BLaER1 treated with 17β-estradiol and CSF1 and Interleukin-3, amounts not matched to agents 10 nM and 100 nM (cell line): ENCODE results near the gene GALNTL6.

ENCODE experiments used
- H3K27ac ChIP-seq, 11 experiments: shearing (Covaris generic); formaldehyde crosslinking; 2 replicates each; pipeline ENCODE4 v1.8.1; 2022
- H3K27me3 ChIP-seq, 11 experiments: shearing (Covaris generic); formaldehyde crosslinking; 2 replicates each; pipeline ENCODE4 v1.8.1; 2022
- H3K36me3 ChIP-seq, 11 experiments: shearing (Covaris generic); formaldehyde crosslinking; 2 replicates each; pipeline ENCODE4 v1.8.1; 2022
- H3K4me1 ChIP-seq, 10 experiments: shearing (Covaris generic); formaldehyde crosslinking; 2 replicates each; pipeline ENCODE4 v1.8.1; 2022
- H3K4me2 ChIP-seq, 11 experiments: shearing (Covaris generic); formaldehyde crosslinking; 2 replicates each; pipeline ENCODE4 v1.8.1; 2022
- H3K4me3 ChIP-seq, 10 experiments: shearing (Covaris generic); formaldehyde crosslinking; 2 replicates each; pipeline ENCODE4 v1.8.1; 2022
- H3K9ac ChIP-seq, 11 experiments: shearing (Covaris generic); formaldehyde crosslinking; 2 replicates each; pipeline ENCODE4 v1.8.1; 2022
- H3K9me3 ChIP-seq, 11 experiments: shearing (Covaris generic); formaldehyde crosslinking; replicated peaks in 1 of 11; 2 replicates each; pipeline ENCODE4 v1.8.1; 2022
- H4K20me1 ChIP-seq, 11 experiments: shearing (Covaris generic); formaldehyde crosslinking; 2 replicates each; pipeline ENCODE4 v1.8.1; 2022
- Cebpa-rat ChIP-seq, 11 experiments: shearing (Covaris generic); IDR thresholded peaks; 2 replicates each; pipeline ENCODE4 v1.8.1; 2022

GALNTL6 gene

GRCh38 chr4:172546782-172547181, 733.6 kb downstream of the GALNTL6 start:
- TF ChIP-seq Cebpa-rat (IDR thresholded peaks at IDR 0.05): no peak
- Histone ChIP-seq H3K4me3 (no peak overlapping the region), H3K4me1 (peaks cover 4 to 46% (median 20%) of the 10 kb centered on the region in 10 experiments; a peak in 16 of 20 replicates), H3K9ac (no peak overlapping the region; a peak in 1 of 22 replicates), H3K27ac (peak overlapping the region in 8 of 11 experiments; percentile 13 to 67 (median 45); a peak in 13 of 22 replicates), H3K36me3 (no peaks in the 10 kb centered on the region), H3K9me3 (peaks cover 2 to 16% (median 12%) of the 10 kb centered on the region in 11 experiments; a peak in 16 of 22 replicates), H3K4me2 (peak overlapping the region; percentile 39 to 78 (median 69); a peak in 20 of 22 replicates), H3K27me3 (no peaks in the 10 kb centered on the region; a peak in 1 of 22 replicates), H4K20me1 (no peaks in the 10 kb centered on the region)

DNA sequence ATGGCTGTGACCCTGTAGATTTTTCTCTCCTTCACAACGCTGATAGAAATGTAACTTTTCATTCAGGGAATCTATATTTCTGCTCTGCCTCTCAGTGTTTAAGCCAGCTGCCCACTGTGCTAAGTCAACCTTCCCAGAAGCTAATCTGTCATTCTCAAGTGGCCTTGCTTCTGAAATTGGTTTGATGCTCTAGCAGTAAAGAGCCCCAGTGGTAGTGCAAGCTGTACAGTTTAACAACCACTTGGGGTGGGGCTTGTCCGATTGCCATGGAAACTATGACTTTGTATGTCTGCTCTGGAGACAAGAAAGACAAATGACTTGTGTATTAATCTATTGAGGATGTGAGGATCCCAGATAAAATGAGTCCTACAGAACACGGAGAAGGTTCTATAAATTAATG, 734.5 kb downstream of the GALNTL6 start:
- TF ChIP-seq Cebpa-rat (IDR thresholded peaks at IDR 0.05): no peak
- Histone ChIP-seq H3K4me3 (no peak overlapping the region), H3K4me2 (peak overlapping the region in 7 of 11 experiments; percentile 33 to 78 (median 73); a peak in 13 of 22 replicates)

GRCh38 chr4:172553216-172553615, 740.0 kb downstream of the GALNTL6 start:
- no peak for TF ChIP-seq Cebpa-rat (IDR thresholded peaks at IDR 0.05)
- Histone ChIP-seq H3K4me3 (no peak overlapping the region), H3K4me1 (peaks cover 0 to 14% (median 4%) of the 10 kb centered on the region in 10 experiments; a peak in 8 of 20 replicates), H3K36me3 (no peaks in the 10 kb centered on the region), H3K4me2 (no peak overlapping the region), H3K9ac (no peak overlapping the region), H4K20me1 (no peaks in the 10 kb centered on the region), H3K27ac (no peak overlapping the region), H3K27me3 (no peaks in the 10 kb centered on the region), H3K9me3 (no peaks in the 10 kb centered on the region)

More for the DNA sequence above, 734.5 kb downstream of the GALNTL6 start:
- Histone ChIP-seq H3K27me3 (no peaks in the 10 kb centered on the region; a peak in 1 of 22 replicates), H4K20me1 (no peaks in the 10 kb centered on the region), H3K9ac (no peak overlapping the region), H3K36me3 (no peaks in the 10 kb centered on the region), H3K27ac (peak overlapping the region in 1 of 11 experiments; percentile 36; a peak in 1 of 22 replicates), H3K9me3 (peaks cover 0 to 7% (median 3%) of the 10 kb centered on the region in 11 experiments; a peak in 12 of 22 replicates), H3K4me1 (peaks cover 4 to 46% (median 20%) of the 10 kb centered on the region in 10 experiments; a peak in 16 of 20 replicates)

DNA sequence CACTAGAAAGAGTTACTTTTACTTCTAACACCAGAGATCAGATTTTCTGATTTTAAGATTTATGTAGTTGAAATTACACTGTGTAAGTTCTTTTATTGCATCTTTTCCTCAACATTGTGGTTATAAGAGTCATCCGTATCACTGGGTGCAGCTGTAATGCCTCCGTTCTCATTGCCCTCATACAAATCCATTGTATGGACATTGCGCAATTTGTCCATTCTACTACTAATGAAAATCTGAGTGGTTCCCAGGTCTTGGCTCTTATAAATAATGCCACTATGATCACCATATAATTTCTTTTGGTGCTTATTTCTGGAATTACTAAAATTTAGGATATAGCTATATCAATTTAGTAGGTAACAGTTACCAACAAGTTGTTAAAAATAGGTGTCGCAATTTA, 741.4 kb downstream of the GALNTL6 start:
- H3K9me3 ChIP-seq: no peaks in the 10 kb centered on the region
- no peak overlapping the region for H3K4me3 ChIP-seq
- no peaks in the 10 kb centered on the region for H3K36me3 ChIP-seq
- no peaks in the 10 kb centered on the region for H3K27me3 ChIP-seq
- peak in 7 of 11 experiments; percentile 39 to 88 (median 69); a peak in 9 of 22 replicates for TF ChIP-seq Cebpa-rat (IDR thresholded peaks at IDR 0.05)
- no peak overlapping the region for H3K4me2 ChIP-seq
- peaks cover 0 to 10% (median 2%) of the 10 kb centered on the region in 10 experiments; a peak in 8 of 20 replicates for H3K4me1 ChIP-seq
- no peak overlapping the region for H3K9ac ChIP-seq
- H3K27ac ChIP-seq: no peak overlapping the region
- H4K20me1 ChIP-seq: no peaks in the 10 kb centered on the region

GRCh38 chr4:172555725-172556124, 742.5 kb downstream of the GALNTL6 start:
- Histone ChIP-seq H3K27me3 (no peaks in the 10 kb centered on the region), H3K36me3 (no peaks in the 10 kb centered on the region), H3K27ac (no peak overlapping the region), H3K9me3 (no peaks in the 10 kb centered on the region), H3K4me3 (no peak overlapping the region), H3K9ac (no peak overlapping the region), H4K20me1 (no peaks in the 10 kb centered on the region), H3K4me1 (peaks cover 0 to 4% (median 1%) of the 10 kb centered on the region in 10 experiments; a peak in 8 of 20 replicates), H3K4me2 (no peak overlapping the region)
- TF ChIP-seq Cebpa-rat (IDR thresholded peaks at IDR 0.05): no peak

GRCh38 chr4:172573899-172574298, 760.7 kb downstream of the GALNTL6 start:
- H3K36me3 ChIP-seq: no peaks in the 10 kb centered on the region
- H3K27me3 ChIP-seq: peaks cover 0 to 23% (median 0%) of the 10 kb centered on the region in 11 experiments; a peak in 3 of 22 replicates
- TF ChIP-seq Cebpa-rat (IDR thresholded peaks at IDR 0.05): peak in 7 of 11 experiments; percentile 17 to 97 (median 70); a peak in 10 of 22 replicates
- peak overlapping the region; percentile 51 to 81 (median 71); a peak in 21 of 22 replicates for H3K4me2 ChIP-seq
- H3K4me1 ChIP-seq: peaks cover 22 to 52% (median 36%) of the 10 kb centered on the region in 10 experiments
- peaks cover 0 to 15% (median 3%) of the 10 kb centered on the region in 11 experiments; a peak in 5 of 22 replicates for H3K9me3 ChIP-seq
- H4K20me1 ChIP-seq: no peaks in the 10 kb centered on the region
- H3K4me3 ChIP-seq: no peak overlapping the region
- H3K27ac ChIP-seq: peak overlapping the region in 10 of 11 experiments; percentile 38 to 83 (median 74); a peak in 19 of 22 replicates
- peak overlapping the region in 5 of 11 experiments; percentile 11 to 51 (median 43); a peak in 4 of 22 replicates for H3K9ac ChIP-seq

DNA sequence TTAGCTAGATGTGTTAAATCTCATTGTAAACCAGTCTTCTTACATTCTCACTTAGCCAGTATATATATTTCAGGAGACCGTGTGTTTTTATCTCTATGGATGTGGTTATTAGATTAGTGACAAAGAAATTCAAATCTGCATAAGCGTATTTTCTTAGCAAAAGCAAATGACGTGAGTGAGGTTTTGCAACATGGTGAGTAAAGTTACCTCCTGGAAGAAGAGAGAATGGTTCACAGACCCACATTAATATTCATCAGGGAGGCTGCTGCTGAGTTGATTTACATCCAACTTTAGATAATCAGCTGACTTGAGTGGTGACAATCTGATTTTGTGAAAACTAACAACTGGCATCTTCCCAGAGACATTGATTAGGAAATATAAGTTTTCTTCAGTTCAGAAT, 765.5 kb downstream of the GALNTL6 start:
- TF ChIP-seq Cebpa-rat (IDR thresholded peaks at IDR 0.05): no peak
- peaks cover 0 to 13% (median 0%) of the 10 kb centered on the region in 11 experiments; a peak in 2 of 22 replicates for H3K27me3 ChIP-seq
- no peaks in the 10 kb centered on the region for H4K20me1 ChIP-seq
- H3K9ac ChIP-seq: no peak overlapping the region
- peaks cover 15 to 34% (median 25%) of the 10 kb centered on the region in 10 experiments for H3K4me1 ChIP-seq
- H3K9me3 ChIP-seq: peaks cover 0 to 6% (median 0%) of the 10 kb centered on the region in 11 experiments; a peak in 3 of 22 replicates
- H3K36me3 ChIP-seq: no peaks in the 10 kb centered on the region
- H3K4me3 ChIP-seq: no peak overlapping the region
- no peak overlapping the region for H3K27ac ChIP-seq
- H3K4me2 ChIP-seq: no peak overlapping the region; a peak in 1 of 22 replicates

DNA sequence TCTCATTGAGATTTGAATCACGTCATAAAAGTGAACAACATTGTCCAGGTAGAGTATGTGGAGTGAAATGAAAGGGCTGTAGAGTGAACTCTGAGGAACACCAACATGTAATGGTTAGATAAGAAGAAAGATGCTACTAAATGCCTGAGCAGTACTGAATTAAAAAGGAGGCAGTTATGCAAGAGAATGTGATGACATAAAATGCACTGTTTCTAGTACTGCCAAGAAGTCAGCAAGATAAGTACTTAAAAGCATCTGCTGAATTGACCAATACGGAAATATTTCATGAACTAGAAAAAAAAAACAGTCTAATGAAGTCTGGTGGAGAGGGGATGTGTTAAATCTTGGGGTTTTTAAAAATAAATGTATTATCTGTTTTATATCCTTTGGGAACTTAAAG, 771.6 kb downstream of the GALNTL6 start:
- peaks cover 6 to 23% (median 7%) of the 10 kb centered on the region in 10 experiments; a peak in 17 of 20 replicates for H3K4me1 ChIP-seq
- no peak for TF ChIP-seq Cebpa-rat (IDR thresholded peaks at IDR 0.05)
- H3K27ac ChIP-seq: no peak overlapping the region
- no peaks in the 10 kb centered on the region for H3K27me3 ChIP-seq
- H4K20me1 ChIP-seq: no peaks in the 10 kb centered on the region
- peak overlapping the region in 4 of 11 experiments; percentile 4 to 52 (median 22); a peak in 5 of 22 replicates for H3K4me2 ChIP-seq
- H3K9me3 ChIP-seq: peaks cover 0 to 14% (median 0%) of the 10 kb centered on the region in 11 experiments; a peak in 2 of 22 replicates
- no peak overlapping the region for H3K4me3 ChIP-seq
- H3K36me3 ChIP-seq: no peaks in the 10 kb centered on the region
- no peak overlapping the region for H3K9ac ChIP-seq

DNA sequence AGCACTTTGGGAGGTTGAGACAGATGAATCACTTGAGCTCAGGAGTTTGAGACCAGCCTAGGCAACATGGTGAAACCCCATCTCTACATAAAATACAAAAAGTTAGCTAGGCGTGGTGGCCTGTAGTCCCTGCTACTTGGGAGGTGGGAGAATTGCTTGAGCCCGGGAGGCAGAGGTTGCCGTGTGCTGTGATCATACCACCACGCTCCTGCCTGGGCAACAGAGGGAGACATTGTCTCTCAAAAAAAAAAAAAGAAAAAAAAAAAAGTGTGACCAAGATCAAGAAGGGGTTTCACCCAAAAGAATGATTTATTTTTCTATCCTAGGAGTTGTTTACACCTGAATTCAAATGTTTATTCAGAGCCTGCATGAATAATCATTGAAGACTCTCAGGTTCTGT, 783.0 kb downstream of the GALNTL6 start:
- Histone ChIP-seq H3K27ac (no peak overlapping the region), H3K4me3 (no peak overlapping the region), H3K9ac (no peak overlapping the region), H3K27me3 (no peaks in the 10 kb centered on the region), H3K4me2 (no peak overlapping the region), H3K9me3 (no peaks in the 10 kb centered on the region), H3K4me1 (no peaks in the 10 kb centered on the region), H4K20me1 (no peaks in the 10 kb centered on the region), H3K36me3 (no peaks in the 10 kb centered on the region)
- no peak for TF ChIP-seq Cebpa-rat (IDR thresholded peaks at IDR 0.05)
